ENCODE data around the gene AGFG2.

AGFG2 gene

GRCh38 chr7:100604976-100605911 is 66.2 kb downstream of the AGFG2 start:
- Histone ChIP-seq H3K4me3 (no peak overlapping the region), H3K9me3 (ENCODE audit: low read depth, low read length) (no peaks in the 10 kb centered on the region), H3K36me3 (ENCODE audit: insufficient read depth, low read length) (no peaks in the 10 kb centered on the region), H3K27ac (no peak overlapping the region), H3K9ac (ENCODE audit: insufficient read length) (no peak overlapping the region)
- DNase-seq (ENCODE audit: low read depth, low spot score): no peak
- no peak for TF ChIP-seq EZH2 (IDR thresholded peaks at IDR 0.05)
- TF ChIP-seq FOXP2 (optimal IDR thresholded peaks at IDR 0.05; ENCODE audit: control extremely low read depth, extremely low read length, insufficient read depth): no peak
- no peak for TF ChIP-seq POLR2AphosphoS5 (IDR thresholded peaks at IDR 0.05; ENCODE audit: borderline replicate concordance, low read depth, low read length)

DNA sequence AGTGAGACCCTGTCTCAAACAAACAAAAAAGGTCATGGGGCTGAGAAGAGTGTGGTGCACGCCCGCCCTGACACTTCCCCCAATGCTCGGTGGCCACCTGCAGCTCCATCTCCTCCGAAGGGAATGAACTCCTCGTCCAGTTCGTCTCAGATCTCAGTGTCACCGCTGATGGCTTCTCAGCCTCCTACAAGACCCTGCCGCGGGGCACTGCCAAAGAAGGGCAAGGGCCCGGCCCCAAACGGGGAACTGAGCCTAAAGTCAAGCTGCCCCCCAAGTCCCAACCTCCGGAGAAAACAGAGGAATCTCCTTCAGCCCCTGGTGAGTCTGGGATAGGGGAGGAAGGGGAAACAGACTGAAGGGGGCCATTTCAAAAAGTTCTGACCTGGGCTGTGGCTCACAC is 67.3 kb downstream of the AGFG2 start:
- H3K4me3 ChIP-seq: no peak overlapping the region
- H3K9me3 ChIP-seq (ENCODE audit: low read depth, low read length): no peaks in the 10 kb centered on the region
- H3K36me3 ChIP-seq (ENCODE audit: insufficient read depth, low read length): no peaks in the 10 kb centered on the region
- no peak for TF ChIP-seq EZH2 (IDR thresholded peaks at IDR 0.05)
- TF ChIP-seq FOXP2 (optimal IDR thresholded peaks at IDR 0.05; ENCODE audit: control extremely low read depth, extremely low read length, insufficient read depth): no peak
- no peak for TF ChIP-seq POLR2AphosphoS5 (IDR thresholded peaks at IDR 0.05; ENCODE audit: borderline replicate concordance, low read depth, low read length)
- H3K9ac ChIP-seq (ENCODE audit: insufficient read length): no peak overlapping the region
- no peak overlapping the region for H3K27ac ChIP-seq
- no peak for DNase-seq (ENCODE audit: low read depth, low spot score)

GRCh38 chr7:100607111-100607510 is 68.1 kb downstream of the AGFG2 start:
- TF ChIP-seq FOXP2 (optimal IDR thresholded peaks at IDR 0.05; ENCODE audit: control extremely low read depth, extremely low read length, insufficient read depth): no peak
- Histone ChIP-seq H3K9ac (ENCODE audit: insufficient read length) (no peak overlapping the region), H3K9me3 (ENCODE audit: low read depth, low read length) (no peaks in the 10 kb centered on the region), H3K4me3 (no peak overlapping the region), H3K36me3 (ENCODE audit: insufficient read depth, low read length) (no peaks in the 10 kb centered on the region), H3K27ac (no peak overlapping the region)
- DNase-seq (ENCODE audit: low read depth, low spot score): no peak

GRCh38 chr7:100609958-100610357 is 71.0 kb downstream of the AGFG2 start:
- no peak for DNase-seq (ENCODE audit: low read depth, low spot score)
- H3K4me3 ChIP-seq: no peak overlapping the region
- H3K27ac ChIP-seq: peak overlapping the region; percentile 48; the same call in 1 of the 2 replicates
- TF ChIP-seq FOXP2 (optimal IDR thresholded peaks at IDR 0.05; ENCODE audit: control extremely low read depth, extremely low read length, insufficient read depth) (no peak), EZH2 (IDR thresholded peaks at IDR 0.05) (no peak), POLR2AphosphoS5 (IDR thresholded peaks at IDR 0.05; ENCODE audit: borderline replicate concordance, low read depth, low read length) (no peak)
- no peaks in the 10 kb centered on the region for H3K36me3 ChIP-seq (ENCODE audit: insufficient read depth, low read length)
- H3K9me3 ChIP-seq (ENCODE audit: low read depth, low read length): no peaks in the 10 kb centered on the region
- H3K9ac ChIP-seq (ENCODE audit: insufficient read length): no peak overlapping the region

DNA sequence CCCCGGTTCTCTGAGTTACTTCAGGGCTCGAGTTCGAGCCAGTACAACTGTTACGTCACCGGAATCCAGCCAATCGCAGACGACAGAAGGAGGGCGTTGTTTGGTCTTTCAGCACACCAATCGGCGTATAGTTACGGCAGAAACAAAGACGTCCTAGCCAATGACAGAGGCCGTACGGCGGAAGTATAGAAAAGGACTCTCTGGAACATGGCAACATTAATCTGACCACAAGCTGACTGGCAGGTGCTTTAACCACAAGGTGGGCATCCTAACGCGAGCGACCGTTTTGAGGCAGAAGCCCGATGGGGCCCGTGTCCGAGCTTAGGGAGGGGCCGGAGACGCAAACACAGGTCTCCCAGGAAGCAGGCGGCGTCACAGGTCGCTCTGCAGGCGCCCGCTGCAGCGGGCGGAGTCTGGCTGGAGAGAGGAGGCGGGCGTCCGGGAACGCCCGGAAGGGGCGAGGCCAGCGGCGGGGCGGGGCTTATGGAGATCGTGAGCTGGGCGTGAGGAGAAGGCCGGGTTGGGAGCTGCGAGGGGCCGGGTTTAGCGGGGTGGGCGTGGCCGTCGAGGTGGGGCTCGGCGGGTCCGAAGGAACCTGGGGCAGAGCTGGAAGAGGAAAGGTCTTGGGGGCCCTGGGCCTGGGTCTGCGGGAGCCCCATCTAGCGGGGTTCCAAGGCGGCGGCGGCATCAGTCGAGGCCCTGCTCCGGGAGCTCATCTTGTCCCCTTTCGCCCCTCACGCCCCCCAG is 73.2 kb downstream of the AGFG2 start, which contains the start of gene MOSPD3:
MOSPD3 (plus strand) TSS at position 558 of the 747 bp plus-strand sequence. CDS start 252 bp downstream, outside the sequence.
- H3K27ac ChIP-seq: peak within 1 kb of the TSS; percentile 94
- no peaks in the 10 kb centered on the region for H3K9me3 ChIP-seq (ENCODE audit: low read depth, low read length)
- peak; percentile 99 for DNase-seq (ENCODE audit: low read depth, low spot score)
- peak within 1 kb of the TSS; percentile 94 for H3K4me3 ChIP-seq
- H3K36me3 ChIP-seq (ENCODE audit: insufficient read depth, low read length): no peaks in the 10 kb centered on the region
- peak within 1 kb of the TSS; percentile 86 for H3K9ac ChIP-seq (ENCODE audit: insufficient read length)
- TF ChIP-seq EZH2 (IDR thresholded peaks at IDR 0.05): no peak
- no peak; the same call in 1 of the 2 replicates for TF ChIP-seq POLR2AphosphoS5 (IDR thresholded peaks at IDR 0.05; ENCODE audit: borderline replicate concordance, low read depth, low read length)

DNA sequence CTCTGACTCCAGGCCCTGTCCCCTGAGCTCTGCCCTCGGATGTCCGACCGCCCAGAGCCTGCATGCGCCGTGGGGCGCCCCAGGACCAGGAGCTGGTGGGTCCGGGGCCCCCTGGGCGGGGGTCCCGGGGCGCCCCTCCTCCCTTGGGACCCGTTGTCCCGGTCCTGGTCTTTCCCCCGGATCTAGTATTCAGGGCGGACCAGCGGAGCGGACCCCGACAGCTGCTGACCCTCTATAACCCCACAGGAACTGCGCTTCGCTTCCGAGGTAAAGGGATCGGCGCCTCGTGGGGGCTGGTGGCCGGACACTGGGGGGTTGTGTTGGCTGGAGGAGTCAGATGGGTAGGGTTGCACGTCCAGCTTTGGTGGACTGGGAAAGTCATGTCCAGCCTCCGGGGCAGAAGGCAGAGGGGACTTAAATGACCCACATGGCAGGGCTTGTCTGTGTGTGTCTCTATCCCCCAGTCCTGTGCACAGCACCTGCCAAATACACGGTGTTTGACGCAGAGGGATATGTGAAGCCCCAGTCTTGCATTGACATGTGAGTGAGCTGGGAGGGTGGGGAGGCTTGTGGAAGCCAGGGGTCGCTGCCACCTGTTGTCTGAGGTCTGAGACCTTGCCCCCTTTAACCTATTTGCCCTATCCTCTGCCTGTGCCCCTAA is 73.9 kb downstream of the AGFG2 start:
- H3K9ac ChIP-seq (ENCODE audit: insufficient read length): peak overlapping the region; percentile 78
- H3K9me3 ChIP-seq (ENCODE audit: low read depth, low read length): no peaks in the 10 kb centered on the region
- TF ChIP-seq POLR2AphosphoS5 (IDR thresholded peaks at IDR 0.05; ENCODE audit: borderline replicate concordance, low read depth, low read length) (no peak), EZH2 (IDR thresholded peaks at IDR 0.05) (no peak), FOXP2 (optimal IDR thresholded peaks at IDR 0.05; ENCODE audit: control extremely low read depth, extremely low read length, insufficient read depth) (no peak)
- no peaks in the 10 kb centered on the region for H3K36me3 ChIP-seq (ENCODE audit: insufficient read depth, low read length)
- no peak for DNase-seq (ENCODE audit: low read depth, low spot score)
- H3K27ac ChIP-seq: no peak overlapping the region
- peak overlapping the region; percentile 94 for H3K4me3 ChIP-seq

DNA sequence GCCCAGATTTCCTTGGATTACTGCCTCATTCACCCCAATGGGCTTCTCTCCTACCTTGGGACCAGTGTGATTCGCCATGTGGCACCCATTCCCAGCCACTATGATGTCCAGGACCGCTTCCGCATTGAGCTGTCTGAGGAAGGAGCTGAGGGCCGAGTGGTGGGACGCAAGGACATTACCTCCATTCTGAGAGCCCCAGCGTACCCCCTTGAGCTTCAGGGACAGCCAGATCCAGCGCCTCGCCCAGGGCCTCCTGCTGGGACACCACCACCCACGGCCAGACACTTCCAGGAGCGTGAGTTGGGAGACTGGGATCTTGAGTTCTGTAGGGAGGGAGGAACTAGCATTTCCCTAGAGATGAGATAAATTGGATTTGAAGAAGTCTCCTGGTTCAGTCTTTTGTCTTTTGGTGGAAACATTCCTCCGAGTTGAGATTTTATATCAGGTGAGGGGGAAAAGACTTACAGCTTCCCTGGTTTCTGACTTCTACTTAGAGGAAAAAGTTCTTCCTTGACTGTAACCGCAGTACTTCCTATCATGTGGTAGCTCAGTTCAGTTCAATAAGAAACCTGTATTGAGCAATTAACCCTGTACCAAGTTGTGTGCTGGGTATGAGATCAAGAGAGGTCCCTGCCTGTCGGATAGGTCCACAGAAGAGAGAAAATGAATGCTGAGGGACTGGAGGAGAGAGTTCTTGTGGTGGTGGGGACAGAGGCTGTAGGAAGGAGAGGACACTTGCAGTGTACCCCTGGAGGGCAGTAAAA is 74.6 kb downstream of the AGFG2 start:
- peak overlapping the region; percentile 78 for H3K9ac ChIP-seq (ENCODE audit: insufficient read length)
- H3K9me3 ChIP-seq (ENCODE audit: low read depth, low read length): no peaks in the 10 kb centered on the region
- no peaks in the 10 kb centered on the region for H3K36me3 ChIP-seq (ENCODE audit: insufficient read depth, low read length)
- H3K27ac ChIP-seq: no peak overlapping the region
- peak overlapping the region; percentile 94 for H3K4me3 ChIP-seq
- TF ChIP-seq POLR2AphosphoS5 (IDR thresholded peaks at IDR 0.05; ENCODE audit: borderline replicate concordance, low read depth, low read length) (no peak), EZH2 (IDR thresholded peaks at IDR 0.05) (no peak)
- no peak for DNase-seq (ENCODE audit: low read depth, low spot score)

Data from SK-N-MC (cell line).